Spleen (tissue), 11 donors: ENCODE results near the gene CLPX. TPM values are rescaled to one million over a fixed set of nuclear protein-coding genes. Genes with fewer than 3 reads are reported as not detected.

ENCODE experiments used
- DNase-seq: peaks from one replicate; pipeline ENCODE4 v3.0.0-alpha.2; 2020
- H3K27ac ChIP-seq, 8 donors: fragments of 200-600 bp; sonication (generic) in 7 of 8; 1 replicate in 4 of 8; 2 replicates in 4 of 8; pipeline versions ENCODE4 v1.5.0 to v1.8.0; 2016 to 2021; ENCODE audit warnings: inconsistent platforms in 4 of 8, mild to moderate bottlenecking in 4 of 8, moderate library complexity in 1 of 8
- H3K27me3 ChIP-seq, 7 donors: fragments of 200-600 bp; sonication (generic) in 6 of 7; replicated peaks in 1 of 7; 1 replicate in 4 of 7; 2 replicates in 3 of 7; pipeline versions ENCODE4 v1.5.0 to v1.8.0; 2016 to 2021; ENCODE audit warnings: inconsistent platforms in 3 of 7, mild to moderate bottlenecking in 1 of 7
- H3K36me3 ChIP-seq, 6 donors: fragments of 200-600 bp; sonication (generic) in 5 of 6; 1 replicate in 4 of 6; 2 replicates in 2 of 6; pipeline versions ENCODE4 v1.5.0 to v1.8.0; 2016 to 2021; ENCODE audit warnings: inconsistent platforms in 2 of 6
- H3K4me1 ChIP-seq, 6 donors: fragments of 200-600 bp; sonication (generic) in 5 of 6; 1 replicate in 3 of 6; 2 replicates in 3 of 6; pipeline versions ENCODE4 v1.5.0 to v1.8.0; 2016 to 2021; ENCODE audit warnings: inconsistent platforms in 3 of 6
- H3K4me3 ChIP-seq, 8 donors: fragments of 200-600 bp; sonication (generic) in 7 of 8; 1 replicate in 4 of 8; 2 replicates in 4 of 8; pipeline versions ENCODE4 v1.5.0 to v1.8.0; 2016 to 2021; ENCODE audit warnings: inconsistent platforms in 4 of 8, mild to moderate bottlenecking in 4 of 8, moderate library complexity in 2 of 8
- H3K9me3 ChIP-seq, 8 donors: fragments of 200-600 bp; sonication (generic) in 7 of 8; 1 replicate in 4 of 8; 2 replicates in 4 of 8; pipeline versions ENCODE4 v1.5.0 to v1.8.0; 2016 to 2021; ENCODE audit warnings: inconsistent platforms in 4 of 8
- POLR2A ChIP-seq, 3 donors: fragments of 450-650 bp; IDR thresholded peaks; one replicate each; pipeline ENCODE4 v1.5.1; 2017; ENCODE audit warnings: antibody characterized with exemption in 3 of 3, mild to moderate bottlenecking in 1 of 3
- POLR2AphosphoS5 ChIP-seq, 3 donors: sonication (generic); formaldehyde crosslinking; IDR thresholded peaks; one replicate each; pipeline ENCODE4 v1.5.1; 2017; ENCODE audit warnings: antibody characterized with exemption in 3 of 3
- WGBS, 5 donors: extraction: QIAGEN DNeasy Blood & Tissue Kit in 3 of 5; methylation state at CpG; one replicate each; pipeline versions ENCODE4 v1.1.5 to v1.1.7; 2013 to 2018; 5-methylcytosine and 5-hydroxymethylcytosine counted together
- intact Hi-C: fragments of 100-400 bp; cut with DNase I; formaldehyde crosslinking; loops from one replicate; pipeline ENCODE4 v1.15.0; 2023; ENCODE audit warnings: low total_unique reads
- polyA plus RNA-seq, 3 donors: library from polyadenylated mRNA; stranded (reverse); fragments of 200-250 nt; gene quantifications; one replicate each; pipeline ENCODE4 v1.2.1, GENCODE V29; 2013
- total RNA-seq, 7 donors: library from RNA; depleted of rRNA in 3 of 7; stranded (reverse); fragments of >200 nt in 3 of 7; fragmentation: NEBNext Ultra II Directional in 4 of 7; extraction: Animal tissue kit (Norgen Biotek cat#: 25700) in 4 of 7; gene quantifications; one replicate each; pipeline versions ENCODE4 v1.1.0 to v1.2.1, GENCODE V29; 2016 to 2021
- TF ChIP-seq, protein P1 (sequence below), 11 experiments: fragments of 200-600 bp in 7 of 11; fragments of 450-650 bp in 4 of 11; sonication (generic) in 4 of 11; IDR thresholded peaks in 8 of 11; conservative IDR thresholded peaks in 3 of 11; 1 replicate in 7 of 11; 2 replicates in 4 of 11; pipeline versions ENCODE4 v1.4.0 to v1.8.0; 2016 to 2021; ENCODE audit warnings: antibody characterized with exemption in 11 of 11, inconsistent platforms in 4 of 11, mild to moderate bottlenecking in 1 of 11
- donor health status: healthy with polysubstance abuse.
- donor health status: DM: no; HTN: no; CAD: no; lungs with moderate emphysema.
- donor health status: DM: no; HTN: no; CAD: no.
- donor health status: Bipolar disorder and iron deficiency.
- donor health status: healthy.
- donor health status: DM: no; HTN: no; CAD: no.
- donor health status: DM: yes; HTN: yes; CAD: no.

The CLPX gene
- total and polyA plus RNA-seq, 10 donors: 9.5 to 58.3 (median 50.2) TPM

- Histone ChIP-seq H3K4me1 (no peaks in the 10 kb centered on the region), H3K36me3 (no peaks in the 10 kb centered on the region), H3K27ac (no peak overlapping the region), H3K4me3 (no peak overlapping the region), H3K9me3 (no peaks in the 10 kb centered on the region), H3K27me3 (no peaks in the 10 kb centered on the region)
- intact Hi-C loops: no loop called here
- WGBS, 5 donors: 91 to 95% (median 93%) methylated on average over 2 of the region's 2 CpGs
- DNase-seq: no peak
- no peak for TF ChIP-seq POLR2AphosphoS5 (IDR thresholded peaks at IDR 0.05)
- no peak for TF ChIP-seq POLR2A (IDR thresholded peaks at IDR 0.05)
- TF ChIP-seq, protein P1, sequence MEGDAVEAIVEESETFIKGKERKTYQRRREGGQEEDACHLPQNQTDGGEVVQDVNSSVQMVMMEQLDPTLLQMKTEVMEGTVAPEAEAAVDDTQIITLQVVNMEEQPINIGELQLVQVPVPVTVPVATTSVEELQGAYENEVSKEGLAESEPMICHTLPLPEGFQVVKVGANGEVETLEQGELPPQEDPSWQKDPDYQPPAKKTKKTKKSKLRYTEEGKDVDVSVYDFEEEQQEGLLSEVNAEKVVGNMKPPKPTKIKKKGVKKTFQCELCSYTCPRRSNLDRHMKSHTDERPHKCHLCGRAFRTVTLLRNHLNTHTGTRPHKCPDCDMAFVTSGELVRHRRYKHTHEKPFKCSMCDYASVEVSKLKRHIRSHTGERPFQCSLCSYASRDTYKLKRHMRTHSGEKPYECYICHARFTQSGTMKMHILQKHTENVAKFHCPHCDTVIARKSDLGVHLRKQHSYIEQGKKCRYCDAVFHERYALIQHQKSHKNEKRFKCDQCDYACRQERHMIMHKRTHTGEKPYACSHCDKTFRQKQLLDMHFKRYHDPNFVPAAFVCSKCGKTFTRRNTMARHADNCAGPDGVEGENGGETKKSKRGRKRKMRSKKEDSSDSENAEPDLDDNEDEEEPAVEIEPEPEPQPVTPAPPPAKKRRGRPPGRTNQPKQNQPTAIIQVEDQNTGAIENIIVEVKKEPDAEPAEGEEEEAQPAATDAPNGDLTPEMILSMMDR (IDR thresholded peaks at IDR 0.05 in 8 of 11, conservative IDR thresholded peaks at IDR 0.05 in 3 of 11): no peak
These were observed 36.6 kb upstream of the CLPX start for GRCh38 chr15:65221697-65222096.

DNA sequence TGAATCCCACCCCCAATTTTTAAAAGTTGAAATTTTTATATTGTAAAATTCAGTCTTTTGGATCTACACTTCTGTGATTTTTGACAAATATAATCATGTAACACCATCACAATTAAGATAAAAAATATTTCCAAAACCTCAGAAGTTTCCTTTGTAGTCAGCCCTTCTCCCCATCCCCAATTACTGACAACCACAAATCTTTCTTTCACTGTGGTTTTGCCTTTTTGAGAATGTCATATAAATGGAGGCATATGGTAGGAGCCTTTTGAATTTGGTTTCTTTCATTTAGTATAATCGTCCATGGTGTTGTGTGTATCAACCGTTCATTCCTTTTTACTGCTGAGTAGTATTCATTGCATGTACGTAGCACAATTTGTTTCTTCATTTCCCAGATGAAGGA lies 34.0 kb upstream of the CLPX start:
- Histone ChIP-seq H3K36me3 (no peaks in the 10 kb centered on the region), H3K4me3 (no peak overlapping the region), H3K9me3 (no peaks in the 10 kb centered on the region), H3K4me1 (no peaks in the 10 kb centered on the region), H3K27me3 (no peaks in the 10 kb centered on the region), H3K27ac (no peak overlapping the region)
- DNase-seq: no peak
- 81 to 90% (median 84%) methylated on average over 3 of the region's 3 CpGs for WGBS, 5 donors
- intact Hi-C loops: no loop called here
- TF ChIP-seq, protein P1 (IDR thresholded peaks at IDR 0.05 in 8 of 11, conservative IDR thresholded peaks at IDR 0.05 in 3 of 11): no peak
- TF ChIP-seq POLR2AphosphoS5 (IDR thresholded peaks at IDR 0.05) (no peak), POLR2A (IDR thresholded peaks at IDR 0.05) (no peak)

GRCh38 chr15:65217526-65218482 lies 32.7 kb upstream of the CLPX start:
- Histone ChIP-seq H3K27me3 (no peaks in the 10 kb centered on the region), H3K9me3 (no peaks in the 10 kb centered on the region), H3K27ac (no peak overlapping the region), H3K4me3 (no peak overlapping the region), H3K4me1 (no peaks in the 10 kb centered on the region), H3K36me3 (no peaks in the 10 kb centered on the region)
- intact Hi-C loops: no loop called here
- no peak for TF ChIP-seq POLR2AphosphoS5 (IDR thresholded peaks at IDR 0.05)
- TF ChIP-seq, protein P1 (IDR thresholded peaks at IDR 0.05 in 8 of 11, conservative IDR thresholded peaks at IDR 0.05 in 3 of 11): no peak
- no peak for TF ChIP-seq POLR2A (IDR thresholded peaks at IDR 0.05)
- 82 to 86% (median 84%) methylated on average over 10 of the region's 10 CpGs for WGBS, 5 donors
- no peak for DNase-seq

GRCh38 chr15:65215496-65215895 lies 30.4 kb upstream of the CLPX start:
- no peak overlapping the region for H3K27ac ChIP-seq
- H3K9me3 ChIP-seq: no peaks in the 10 kb centered on the region
- H3K27me3 ChIP-seq: no peaks in the 10 kb centered on the region
- H3K4me3 ChIP-seq: no peak overlapping the region
- intact Hi-C loops: no loop called here
- DNase-seq: no peak
- TF ChIP-seq POLR2A (IDR thresholded peaks at IDR 0.05) (no peak), POLR2AphosphoS5 (IDR thresholded peaks at IDR 0.05) (no peak)
- TF ChIP-seq, protein P1 (IDR thresholded peaks at IDR 0.05 in 8 of 11, conservative IDR thresholded peaks at IDR 0.05 in 3 of 11): no peak
- H3K36me3 ChIP-seq: no peaks in the 10 kb centered on the region
- no peaks in the 10 kb centered on the region for H3K4me1 ChIP-seq
